ENCODE data around the gene GAS6.

GAS6 gene

DNA sequence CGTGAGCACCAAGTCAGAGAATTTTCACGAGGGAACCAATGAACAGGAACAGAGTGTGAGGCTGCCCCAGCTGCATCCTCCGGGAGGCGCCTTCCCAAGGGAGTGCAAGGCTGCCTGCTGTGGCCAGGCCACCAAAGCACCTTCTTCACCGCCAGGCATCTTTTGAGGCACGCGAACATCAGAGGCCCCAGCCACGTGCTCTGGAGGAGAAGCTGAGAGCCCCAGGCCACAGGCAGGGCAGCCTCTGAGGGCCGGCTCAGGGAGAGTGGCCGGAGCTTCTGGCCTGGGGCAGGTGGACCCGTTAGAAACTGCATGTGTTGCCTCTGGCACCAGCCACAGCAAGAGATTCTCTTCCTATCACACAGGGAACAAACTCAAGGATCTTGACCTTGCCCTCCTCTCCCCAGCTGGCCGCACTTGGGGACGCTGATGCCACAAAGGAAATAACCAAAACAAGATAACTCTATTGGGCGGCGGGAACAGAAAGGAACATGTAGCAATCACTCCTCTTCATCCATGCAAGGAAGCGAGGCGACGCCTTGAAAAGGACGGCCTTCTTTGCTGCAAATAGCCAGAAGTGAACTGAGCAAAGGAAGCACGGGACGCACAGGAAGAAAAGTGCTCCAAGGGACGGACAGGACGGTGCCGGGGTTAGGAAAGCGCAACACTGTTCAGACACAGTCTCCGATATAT lies 19.9 kb downstream of the GAS6 start:
- Histone ChIP-seq H3K36me3 (replicated peaks; ENCODE audit: insufficient read depth, low read length) (peaks cover 38% of the 10 kb centered on the region), H3K4me1 (ENCODE audit: low read length) (no peaks in the 10 kb centered on the region), H3K79me2 (ENCODE audit: low read length) (peaks cover 98% of the 10 kb centered on the region), H3K9me3 (replicated peaks; ENCODE audit: insufficient read depth, low read length) (no peaks in the 10 kb centered on the region), H3K27me3 (replicated peaks; ENCODE audit: insufficient read depth, low read length) (no peaks in the 10 kb centered on the region), H4K20me1 (ENCODE audit: insufficient read depth, low read length) (peaks cover 30% of the 10 kb centered on the region), H3K27ac (ENCODE audit: low read length) (no peak overlapping the region), H3K9ac (ENCODE audit: low read length) (no peak overlapping the region), H3K4me2 (ENCODE audit: low read depth, low read length) (no peak overlapping the region), H3K4me3 (ENCODE audit: low read length) (no peak overlapping the region), H2AFZ (ENCODE audit: low read length) (no peak overlapping the region), H3K9me2 (replicated peaks; ENCODE audit: insufficient read depth, low read length) (no peaks in the 10 kb centered on the region), H3F3A (ENCODE audit: insufficient read depth, low read length) (peaks cover 23% of the 10 kb centered on the region)
- TF ChIP-seq EZH2phosphoT487 (IDR thresholded peaks at IDR 0.05; ENCODE audit: low read length) = no peak
- TF ChIP-seq, protein P1, sequence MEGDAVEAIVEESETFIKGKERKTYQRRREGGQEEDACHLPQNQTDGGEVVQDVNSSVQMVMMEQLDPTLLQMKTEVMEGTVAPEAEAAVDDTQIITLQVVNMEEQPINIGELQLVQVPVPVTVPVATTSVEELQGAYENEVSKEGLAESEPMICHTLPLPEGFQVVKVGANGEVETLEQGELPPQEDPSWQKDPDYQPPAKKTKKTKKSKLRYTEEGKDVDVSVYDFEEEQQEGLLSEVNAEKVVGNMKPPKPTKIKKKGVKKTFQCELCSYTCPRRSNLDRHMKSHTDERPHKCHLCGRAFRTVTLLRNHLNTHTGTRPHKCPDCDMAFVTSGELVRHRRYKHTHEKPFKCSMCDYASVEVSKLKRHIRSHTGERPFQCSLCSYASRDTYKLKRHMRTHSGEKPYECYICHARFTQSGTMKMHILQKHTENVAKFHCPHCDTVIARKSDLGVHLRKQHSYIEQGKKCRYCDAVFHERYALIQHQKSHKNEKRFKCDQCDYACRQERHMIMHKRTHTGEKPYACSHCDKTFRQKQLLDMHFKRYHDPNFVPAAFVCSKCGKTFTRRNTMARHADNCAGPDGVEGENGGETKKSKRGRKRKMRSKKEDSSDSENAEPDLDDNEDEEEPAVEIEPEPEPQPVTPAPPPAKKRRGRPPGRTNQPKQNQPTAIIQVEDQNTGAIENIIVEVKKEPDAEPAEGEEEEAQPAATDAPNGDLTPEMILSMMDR (IDR thresholded peaks at IDR 0.05; ENCODE audit: low read length) = no peak
- TF ChIP-seq EZH2 (optimal IDR thresholded peaks at IDR 0.05; ENCODE audit: low read depth, low read length) = no peak
- DNase-seq = no peak

DNA sequence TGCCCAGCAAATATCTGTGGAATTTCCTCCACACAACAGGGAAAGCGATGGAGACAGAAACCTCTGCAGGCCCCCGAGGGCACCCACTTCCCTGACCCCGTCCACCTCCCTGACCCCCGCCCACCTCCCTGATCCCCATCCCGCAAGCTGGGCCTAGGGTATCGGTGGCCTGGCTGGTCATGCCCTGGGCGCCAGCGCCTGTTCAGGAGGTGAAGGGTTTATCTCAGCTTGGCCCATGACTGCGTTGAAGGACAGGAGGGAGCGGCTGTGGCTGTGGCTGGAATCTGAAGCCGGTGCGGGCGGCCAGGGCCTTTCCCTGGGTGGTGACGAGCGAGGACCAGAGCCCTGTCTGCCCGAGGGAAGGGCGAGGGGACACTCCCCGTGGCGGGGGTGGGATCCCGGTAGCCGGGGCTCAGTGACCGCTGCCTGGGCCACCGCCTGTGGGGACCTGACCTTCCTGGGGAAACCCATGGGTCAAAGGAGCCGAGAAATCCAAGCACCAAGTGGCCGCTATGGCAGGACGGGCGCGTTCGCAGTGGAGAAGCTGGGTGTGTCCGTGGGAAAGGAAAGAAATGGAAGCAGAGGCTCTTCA lies 20.7 kb downstream of the GAS6 start:
- Histone ChIP-seq H3K27ac (ENCODE audit: low read length) (no peak overlapping the region), H3K9me3 (replicated peaks; ENCODE audit: insufficient read depth, low read length) (no peaks in the 10 kb centered on the region), H2AFZ (ENCODE audit: low read length) (no peak overlapping the region), H3K36me3 (replicated peaks; ENCODE audit: insufficient read depth, low read length) (peaks cover 38% of the 10 kb centered on the region), H3F3A (ENCODE audit: insufficient read depth, low read length) (peaks cover 27% of the 10 kb centered on the region), H3K4me3 (ENCODE audit: low read length) (no peak overlapping the region), H3K9ac (ENCODE audit: low read length) (no peak overlapping the region), H3K79me2 (ENCODE audit: low read length) (peaks cover 96% of the 10 kb centered on the region), H3K27me3 (replicated peaks; ENCODE audit: insufficient read depth, low read length) (no peaks in the 10 kb centered on the region), H3K9me2 (replicated peaks; ENCODE audit: insufficient read depth, low read length) (no peaks in the 10 kb centered on the region), H4K20me1 (ENCODE audit: insufficient read depth, low read length) (peaks cover 22% of the 10 kb centered on the region), H3K4me1 (ENCODE audit: low read length) (no peaks in the 10 kb centered on the region), H3K4me2 (ENCODE audit: low read depth, low read length) (no peak overlapping the region)
- TF ChIP-seq EZH2 (optimal IDR thresholded peaks at IDR 0.05; ENCODE audit: low read depth, low read length) = no peak
- TF ChIP-seq EZH2phosphoT487 (IDR thresholded peaks at IDR 0.05; ENCODE audit: low read length) = no peak
- TF ChIP-seq, protein P1 (IDR thresholded peaks at IDR 0.05; ENCODE audit: low read length) = no peak
- no peak for DNase-seq

DNA sequence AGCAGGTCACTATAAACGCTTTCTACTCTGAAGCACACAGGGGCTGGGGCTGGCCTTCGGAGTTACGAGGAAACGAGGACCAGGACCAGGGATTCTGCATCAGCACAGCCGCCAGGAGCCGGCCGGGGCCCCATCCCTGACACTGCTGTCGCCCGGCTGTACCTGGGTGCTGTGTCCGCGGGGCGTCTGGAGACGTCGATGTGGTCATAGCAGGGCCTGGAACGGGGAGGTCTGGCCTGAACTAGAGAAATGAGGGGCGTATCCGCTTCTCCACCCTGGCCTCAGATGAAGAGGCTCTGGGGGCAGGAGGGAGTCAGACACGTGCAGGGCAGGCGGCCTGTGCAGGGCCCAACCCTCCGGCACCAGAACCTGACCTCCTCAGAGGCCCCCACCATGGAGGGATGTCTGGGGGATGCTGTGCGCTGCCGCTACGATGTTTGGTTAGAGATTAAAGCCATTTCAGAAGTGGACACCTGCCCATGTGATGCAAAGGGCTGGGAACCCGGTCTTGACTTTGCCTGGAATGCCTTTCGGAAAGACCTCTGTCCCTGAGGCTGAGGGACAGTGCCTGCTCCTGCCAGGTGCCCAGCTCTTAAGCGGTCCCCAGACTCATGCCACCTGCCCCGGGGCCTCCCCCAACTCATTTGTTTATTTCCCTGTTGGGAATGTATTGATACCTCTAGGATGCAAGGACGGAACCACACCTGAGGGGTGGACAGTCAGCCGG lies 21.4 kb downstream of the GAS6 start:
- H4K20me1 ChIP-seq (ENCODE audit: insufficient read depth, low read length) = peaks cover 16% of the 10 kb centered on the region

More for the DNA sequence above, 21.4 kb downstream of the GAS6 start:
- no peak for DNase-seq
- no peaks in the 10 kb centered on the region for H3K27me3 ChIP-seq (replicated peaks; ENCODE audit: insufficient read depth, low read length)
- TF ChIP-seq EZH2 (optimal IDR thresholded peaks at IDR 0.05; ENCODE audit: low read depth, low read length) = no peak
- TF ChIP-seq, protein P1 (IDR thresholded peaks at IDR 0.05; ENCODE audit: low read length) = no peak
- TF ChIP-seq EZH2phosphoT487 (IDR thresholded peaks at IDR 0.05; ENCODE audit: low read length) = no peak
- 0 out of 2 replicates have a peak, but pooled peaks cover 2% of the 10 kb centered on the region for H3K4me1 ChIP-seq (ENCODE audit: low read length)
- H3F3A ChIP-seq (ENCODE audit: insufficient read depth, low read length) = peaks cover 27% of the 10 kb centered on the region
- no peak overlapping the region for H2AFZ ChIP-seq (ENCODE audit: low read length)
- no peak overlapping the region for H3K27ac ChIP-seq (ENCODE audit: low read length)
- no peak overlapping the region for H3K4me2 ChIP-seq (ENCODE audit: low read depth, low read length)
- H3K9me3 ChIP-seq (replicated peaks; ENCODE audit: insufficient read depth, low read length) = no peaks in the 10 kb centered on the region
- H3K9me2 ChIP-seq (replicated peaks; ENCODE audit: insufficient read depth, low read length) = no peaks in the 10 kb centered on the region
- H3K79me2 ChIP-seq (ENCODE audit: low read length) = peaks cover 96% of the 10 kb centered on the region
- H3K36me3 ChIP-seq (replicated peaks; ENCODE audit: insufficient read depth, low read length) = peaks cover 38% of the 10 kb centered on the region
- no peak overlapping the region for H3K9ac ChIP-seq (ENCODE audit: low read length)
- H3K4me3 ChIP-seq (ENCODE audit: low read length) = no peak overlapping the region
